GM23338 (cell line): Measurements from ENCODE around the gene GLS.

Experiments
- CREB1 ChIP-seq: fragments of 250-450 bp; sonication (Bioruptor Pico); IDR thresholded peaks from 2 replicates; pipeline ENCODE4 v1.5.0; 2020; ENCODE audit warnings: low read depth, mild to moderate bottlenecking, moderate library complexity
- CTCF ChIP-seq, 2 experiments: fragments of 200-600 bp in 1 of 2; sonication (generic) in 1 of 2; conservative IDR thresholded peaks; 2 replicates each; pipeline versions ENCODE4 v1.5.1 to v1.6.1; 2016 to 2017; ENCODE audit warnings: antibody characterized with exemption in 2 of 2, low read depth in 2 of 2, mild to moderate bottlenecking in 2 of 2, moderate library complexity in 1 of 2
- ETS1 ChIP-seq: IDR thresholded peaks from 2 replicates; pipeline ENCODE4 v1.6.1; 2016; ENCODE audit warnings: antibody characterized with exemption
- EZH2 ChIP-seq: fragments of 200-600 bp; sonication (generic); IDR thresholded peaks from one replicate; pipeline ENCODE4 v1.8.0; 2017; ENCODE audit warnings: antibody characterized with exemption, mild to moderate bottlenecking, low read depth; ENCODE audit not compliant: unreplicated experiment
- EZH2phosphoT487 ChIP-seq: fragments of 200-600 bp; sonication (generic); IDR thresholded peaks from one replicate; pipeline ENCODE4 v1.8.1; 2018; ENCODE audit warnings: antibody characterized with exemption; ENCODE audit not compliant: unreplicated experiment
- JUNB ChIP-seq: IDR thresholded peaks from one replicate; pipeline ENCODE4 v1.6.1; 2016; ENCODE audit warnings: antibody characterized with exemption; ENCODE audit not compliant: unreplicated experiment
- NANOG ChIP-seq: IDR thresholded peaks from 2 replicates; pipeline ENCODE4 v1.6.1; 2016; ENCODE audit warnings: antibody characterized with exemption, borderline replicate concordance
- POLR2AphosphoS5 ChIP-seq: IDR thresholded peaks from 2 replicates; pipeline ENCODE4 v1.6.1; 2016; ENCODE audit warnings: antibody characterized with exemption, low read depth
- REST ChIP-seq: IDR thresholded peaks from one replicate; pipeline ENCODE4 v1.6.1; 2018; ENCODE audit warnings: antibody characterized with exemption; ENCODE audit not compliant: unreplicated experiment
- ZNF114 ChIP-seq: fragments of 250-450 bp; sonication (Bioruptor Pico); IDR thresholded peaks from 2 replicates; pipeline ENCODE4 v1.5.0; 2020; ENCODE audit warnings: mild to moderate bottlenecking, moderate library complexity
- ZNF331 ChIP-seq: fragments of 250-450 bp; sonication (Bioruptor Pico); IDR thresholded peaks from 2 replicates; pipeline ENCODE4 v1.5.0; 2020; ENCODE audit warnings: low read depth, mild to moderate bottlenecking, moderate library complexity

GRCh38 chr2:190987116-190987515, 106.5 kb downstream of the GLS start:
- TF ChIP-seq CTCF (conservative IDR thresholded peaks at IDR 0.05; ENCODE audit: low read depth in 2 of 2) (no peak), EZH2 (no peak), POLR2AphosphoS5 (no peak), ZNF331 (CRISPR knock-in tag) (no peak), EZH2phosphoT487 (no peak), REST (no peak), CREB1 (CRISPR knock-in tag) (no peak), JUNB (no peak), NANOG (no peak), ZNF114 (CRISPR knock-in tag) (no peak), ETS1 (no peak)
